ENCODE measurements around the gene CCL17. TPM values are rescaled to one million over a fixed set of nuclear protein-coding genes. Genes with fewer than 3 reads are reported as not detected.
"Not testable (repeated sequence)": the region's sequence is repeated elsewhere in the genome, so short reads cannot be mapped to it uniquely, and the experiment has no call there.

CCL17 gene
- total RNA-seq, 2 donors from 2014 or later = not detected

- DNase-seq (ENCODE audit: low spot score) = no peak
- Histone ChIP-seq H3K36me3 (no peaks in the 10 kb centered on the region), H3K27ac (no peak overlapping the region)
Measured at GRCh38 chr16:57367116-57367752, 37.3 kb upstream of the CCL17 start.

GRCh38 chr16:57371494-57372371 is 32.8 kb upstream of the CCL17 start:
- Histone ChIP-seq H3K9me3 (no peaks in the 10 kb centered on the region), H3K4me1 (peaks cover 0 to 20% of the 10 kb centered on the region in 2 donors)

More at GRCh38 chr16:57367116-57367752, 37.3 kb upstream of the CCL17 start:
- H3K9me3 ChIP-seq = no peaks in the 10 kb centered on the region
- no peak overlapping the region for H3K4me3 ChIP-seq
- TF ChIP-seq, protein P1, sequence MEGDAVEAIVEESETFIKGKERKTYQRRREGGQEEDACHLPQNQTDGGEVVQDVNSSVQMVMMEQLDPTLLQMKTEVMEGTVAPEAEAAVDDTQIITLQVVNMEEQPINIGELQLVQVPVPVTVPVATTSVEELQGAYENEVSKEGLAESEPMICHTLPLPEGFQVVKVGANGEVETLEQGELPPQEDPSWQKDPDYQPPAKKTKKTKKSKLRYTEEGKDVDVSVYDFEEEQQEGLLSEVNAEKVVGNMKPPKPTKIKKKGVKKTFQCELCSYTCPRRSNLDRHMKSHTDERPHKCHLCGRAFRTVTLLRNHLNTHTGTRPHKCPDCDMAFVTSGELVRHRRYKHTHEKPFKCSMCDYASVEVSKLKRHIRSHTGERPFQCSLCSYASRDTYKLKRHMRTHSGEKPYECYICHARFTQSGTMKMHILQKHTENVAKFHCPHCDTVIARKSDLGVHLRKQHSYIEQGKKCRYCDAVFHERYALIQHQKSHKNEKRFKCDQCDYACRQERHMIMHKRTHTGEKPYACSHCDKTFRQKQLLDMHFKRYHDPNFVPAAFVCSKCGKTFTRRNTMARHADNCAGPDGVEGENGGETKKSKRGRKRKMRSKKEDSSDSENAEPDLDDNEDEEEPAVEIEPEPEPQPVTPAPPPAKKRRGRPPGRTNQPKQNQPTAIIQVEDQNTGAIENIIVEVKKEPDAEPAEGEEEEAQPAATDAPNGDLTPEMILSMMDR (IDR thresholded peaks at IDR 0.05) = no peak
- H3K27me3 ChIP-seq = no peaks in the 10 kb centered on the region
- H3K4me1 ChIP-seq = peaks cover 0 to 19% of the 10 kb centered on the region in 2 donors

GRCh38 chr16:57372372-57373116 is 32.0 kb upstream of the CCL17 start, which contains the start of gene CX3CL1:
TSS of gene CX3CL1 (plus strand) at chr16:57372490. CDS start at chr16:57372569, 79 bp downstream.
- TF ChIP-seq, protein P1 (IDR thresholded peaks at IDR 0.05) = peak in 1 of 2 donors; percentile 26
- Histone ChIP-seq H3K4me1 (peaks cover 0 to 19% of the 10 kb centered on the region in 2 donors), H3K9me3 (no peaks in the 10 kb centered on the region), H3K36me3 (no peaks in the 10 kb centered on the region), H3K4me3 (peak within 1 kb of the TSS; percentile 58 to 59), H3K27ac (peak within 1 kb of the TSS; percentile 85 to 86), H3K27me3 (no peaks in the 10 kb centered on the region)
- peak; percentile 81 for DNase-seq (ENCODE audit: low spot score)

More at GRCh38 chr16:57371494-57372371, 32.8 kb upstream of the CCL17 start:
- Histone ChIP-seq H3K36me3 (no peaks in the 10 kb centered on the region), H3K4me3 (peak overlapping the region in 1 of 2 donors; percentile 59), H3K27me3 (no peaks in the 10 kb centered on the region), H3K27ac (peak overlapping the region; percentile 85 to 86)
- TF ChIP-seq, protein P1 (IDR thresholded peaks at IDR 0.05) = no peak
- DNase-seq (ENCODE audit: low spot score) = no peak

- Histone ChIP-seq H3K9me3 (no peaks in the 10 kb centered on the region), H3K27ac (peak overlapping the region; percentile 85 to 86), H3K36me3 (no peaks in the 10 kb centered on the region), H3K27me3 (no peaks in the 10 kb centered on the region), H3K4me3 (peak overlapping the region; percentile 58 to 59), H3K4me1 (peaks cover 0 to 20% of the 10 kb centered on the region in 2 donors)
- TF ChIP-seq, protein P1 (IDR thresholded peaks at IDR 0.05) = no peak
- DNase-seq (ENCODE audit: low spot score) = no peak
Measured at GRCh38 chr16:57373117-57373947, 31.2 kb upstream of the CCL17 start.

DNA sequence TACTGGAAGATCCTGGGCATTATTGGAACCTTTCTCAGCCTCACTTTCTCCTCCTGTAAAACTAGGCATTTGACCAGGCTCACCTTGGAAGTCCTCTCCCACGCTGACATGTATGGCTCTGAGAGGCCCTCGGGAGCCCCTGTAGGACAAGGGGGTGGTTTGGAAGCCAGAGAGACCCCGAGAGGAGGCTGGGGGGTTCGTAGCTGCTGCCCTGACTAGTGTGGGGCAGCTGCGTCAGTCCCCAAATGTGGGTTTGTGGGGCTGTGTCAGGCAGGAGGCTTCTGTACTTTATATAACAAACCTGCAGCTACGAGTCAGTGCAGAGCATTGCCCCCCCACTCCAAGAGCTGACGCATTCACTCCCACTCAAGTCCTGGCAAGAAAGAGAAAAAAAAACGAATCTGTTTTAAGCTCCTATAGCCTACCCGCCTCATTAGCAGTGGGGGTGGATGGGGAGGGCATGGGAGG is 30.5 kb upstream of the CCL17 start:
- H3K4me1 ChIP-seq = peaks cover 0 to 20% of the 10 kb centered on the region in 2 donors
- no peaks in the 10 kb centered on the region for H3K36me3 ChIP-seq
- H3K27me3 ChIP-seq = no peaks in the 10 kb centered on the region
- TF ChIP-seq, protein P1 (IDR thresholded peaks at IDR 0.05) = no peak
- H3K9me3 ChIP-seq = no peaks in the 10 kb centered on the region
- H3K27ac ChIP-seq = peak overlapping the region; percentile 85 to 86
- no peak for DNase-seq (ENCODE audit: low spot score)
- peak overlapping the region; percentile 58 to 59 for H3K4me3 ChIP-seq

DNA sequence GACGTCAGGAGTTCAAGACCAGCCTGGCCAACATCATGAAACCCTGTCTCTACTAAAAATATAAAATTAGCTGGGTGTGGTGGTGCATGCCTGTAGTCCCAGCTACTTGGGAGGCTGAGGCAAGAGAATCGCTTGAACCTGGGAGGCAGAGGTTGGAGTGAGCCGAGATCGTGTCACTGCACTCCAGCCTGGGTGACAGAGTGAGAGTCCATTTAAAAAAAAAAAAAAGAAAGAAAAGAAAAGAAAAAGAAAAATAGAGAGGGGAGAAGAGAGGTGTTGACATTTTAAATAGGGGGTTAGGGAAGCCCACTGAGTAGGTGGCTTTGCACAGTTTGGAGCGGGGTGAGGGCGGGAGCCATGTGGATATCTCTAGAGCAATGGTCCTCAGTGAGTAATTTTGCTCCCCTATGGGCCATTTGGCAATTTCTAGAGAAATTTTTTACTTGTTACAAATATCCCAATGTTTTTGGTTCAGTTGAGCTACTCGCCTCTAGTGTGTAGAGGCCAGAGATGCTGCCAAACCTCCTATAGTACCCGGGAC is 29.6 kb upstream of the CCL17 start:
- not testable (repeated sequence) for H3K9me3 ChIP-seq; H3K36me3 ChIP-seq; H3K27ac ChIP-seq; H3K27me3 ChIP-seq; DNase-seq (ENCODE audit: low spot score)
- peak overlapping the region in 1 of 2 donors; percentile 59 for H3K4me3 ChIP-seq
- peaks cover 0 to 25% of the 10 kb centered on the region in 2 donors for H3K4me1 ChIP-seq
